Stimulated activated CD4-positive, alpha-beta T cell treated with anti-CD3 and anti-CD28 coated beads, TNF-alpha, amount 100 ng/mL, for 24 hours (primary cell): ENCODE results near the gene UBE2E1.

Experiments used
- DNase-seq, 3 experiments: peaks; one replicate each; pipeline ENCODE4 v3.0.0-alpha.2; 2020; ENCODE audit warnings: low read depth in 3 of 3

UBE2E1 gene

GRCh38 chr3:23805633-23806533, at the start of gene UBE2E1:
Gene UBE2E1 (plus strand): TSS chr3:23805955. CDS start chr3:23807270, 1,315 bp downstream.
- DNase-seq, result peak in 1 of 3 experiments; percentile 53

GRCh38 chr3:23756206-23756840, 49.4 kb upstream of the UBE2E1 start:
- no peak for DNase-seq

- no peak for DNase-seq
Measured at GRCh38 chr3:23758253-23758838, 47.4 kb upstream of the UBE2E1 start.

- no peak for DNase-seq
Measured at GRCh38 chr3:23760325-23760724, 45.4 kb upstream of the UBE2E1 start.

- DNase-seq, result no peak
Measured at GRCh38 chr3:23760871-23761373, 44.8 kb upstream of the UBE2E1 start.

GRCh38 chr3:23761440-23761896, 44.3 kb upstream of the UBE2E1 start:
- no peak for DNase-seq

- DNase-seq, result no peak
Measured at GRCh38 chr3:23762214-23762613, 43.5 kb upstream of the UBE2E1 start.

- DNase-seq, result no peak
Measured at GRCh38 chr3:23762759-23763477, 42.8 kb upstream of the UBE2E1 start.

GRCh38 chr3:23764407-23764806, 41.3 kb upstream of the UBE2E1 start:
- no peak for DNase-seq

GRCh38 chr3:23767546-23767945, 38.2 kb upstream of the UBE2E1 start:
- DNase-seq, result no peak

GRCh38 chr3:23775254-23775909, 30.4 kb upstream of the UBE2E1 start:
- no peak for DNase-seq

- DNase-seq, result no peak
Measured at GRCh38 chr3:23776352-23776891, 29.3 kb upstream of the UBE2E1 start.

- DNase-seq, result no peak
Measured at GRCh38 chr3:23778446-23778845, 27.3 kb upstream of the UBE2E1 start.

- no peak for DNase-seq
Measured at GRCh38 chr3:23779841-23780240, 25.9 kb upstream of the UBE2E1 start.

GRCh38 chr3:23781051-23781450, 24.7 kb upstream of the UBE2E1 start:
- no peak for DNase-seq

GRCh38 chr3:23781871-23782270, 23.9 kb upstream of the UBE2E1 start:
- DNase-seq, result no peak

- DNase-seq, result no peak
Measured at GRCh38 chr3:23785097-23785645, 20.6 kb upstream of the UBE2E1 start.

- DNase-seq, result no peak
Measured at GRCh38 chr3:23785882-23786281, 19.9 kb upstream of the UBE2E1 start.

- DNase-seq, result no peak
Measured at GRCh38 chr3:23791678-23792077, 14.1 kb upstream of the UBE2E1 start.

GRCh38 chr3:23793528-23794134, 12.1 kb upstream of the UBE2E1 start:
- no peak for DNase-seq
